HG03520 (cell line): ENCODE results near the gene LRRC3C.
"Not testable (repeated sequence)": the region's sequence is repeated elsewhere in the genome, so short reads cannot be mapped to it uniquely, and the experiment has no call there.

ENCODE experiments used
- ATAC-seq: cut with Tn5 transposase; IDR thresholded peaks from one replicate; pipeline ENCODE4 v1.9.1; 2021; ENCODE audit warnings: mild to moderate bottlenecking, moderate library complexity; ENCODE audit not compliant: unreplicated experiment

LRRC3C gene

GRCh38 chr17:39946551-39947330 lies 19.2 kb downstream of the LRRC3C start:
- ATAC-seq = no peak

- not testable (repeated sequence) for ATAC-seq
Measured at GRCh38 chr17:39948489-39948828, 20.9 kb downstream of the LRRC3C start.

GRCh38 chr17:39949028-39949427 lies 21.5 kb downstream of the LRRC3C start:
- ATAC-seq = no peak

GRCh38 chr17:39950871-39951348 lies 23.4 kb downstream of the LRRC3C start:
- ATAC-seq = no peak

- ATAC-seq = peak; percentile 17
Measured at GRCh38 chr17:39951924-39952679, 24.6 kb downstream of the LRRC3C start.

- peak; percentile 69 for ATAC-seq
Measured at GRCh38 chr17:39952680-39953470, 25.3 kb downstream of the LRRC3C start.

- ATAC-seq = no peak
Measured at GRCh38 chr17:39953471-39953888, 25.9 kb downstream of the LRRC3C start.

- ATAC-seq = no peak
Measured at GRCh38 chr17:39954876-39955275, 27.3 kb downstream of the LRRC3C start.

- no peak for ATAC-seq
Measured at GRCh38 chr17:39955726-39956225, 28.2 kb downstream of the LRRC3C start.

GRCh38 chr17:39960524-39961041 lies 33.1 kb downstream of the LRRC3C start:
- ATAC-seq = no peak

GRCh38 chr17:39962642-39963220 lies 35.2 kb downstream of the LRRC3C start, which contains the start of gene GSDMA:
TSS of gene GSDMA (plus strand) at chr17:39963004. CDS start at chr17:39965688, 2,684 bp downstream.
- no peak for ATAC-seq

- ATAC-seq = no peak
Measured at GRCh38 chr17:39963829-39964228, 36.3 kb downstream of the LRRC3C start.

GRCh38 chr17:39965017-39965699 lies 37.6 kb downstream of the LRRC3C start:
- no peak for ATAC-seq

- no peak for ATAC-seq
Measured at GRCh38 chr17:39966771-39967170, 39.2 kb downstream of the LRRC3C start.

- ATAC-seq = no peak
Measured at GRCh38 chr17:39968761-39969160, 41.2 kb downstream of the LRRC3C start.

- no peak for ATAC-seq
Measured at GRCh38 chr17:39969375-39969774, 41.8 kb downstream of the LRRC3C start.

- ATAC-seq = no peak
Measured at GRCh38 chr17:39970157-39970692, 42.7 kb downstream of the LRRC3C start.

- ATAC-seq = no peak
Measured at GRCh38 chr17:39971076-39971603, 43.6 kb downstream of the LRRC3C start.

- ATAC-seq = no peak
Measured at GRCh38 chr17:39972271-39972670, 44.7 kb downstream of the LRRC3C start.
